Stimulated activated naive CD8-positive, alpha-beta T cell treated with anti-CD3 and anti-CD28 coated beads, Interleukin-15, Interleukin-2, amounts not matched to agents 100 ng/mL and 50 ng/mL, for 24 hours (primary cell): ENCODE measurements around the gene GIPC1.

Experiments
- H3K27ac Mint-ChIP-seq: one replicate; pipeline ENCODE4 v1.8.0; 2021; ENCODE audit warnings: mild to moderate bottlenecking, mixed read lengths
- H3K27me3 Mint-ChIP-seq: one replicate; pipeline ENCODE4 v1.8.0; 2021; ENCODE audit warnings: mixed read lengths
- H3K36me3 Mint-ChIP-seq: one replicate; pipeline ENCODE4 v1.8.0; 2021; ENCODE audit warnings: low read depth, mixed read lengths
- H3K4me1 Mint-ChIP-seq: one replicate; pipeline ENCODE4 v1.8.0; 2021; ENCODE audit warnings: low read depth, mixed read lengths
- H3K4me3 Mint-ChIP-seq: one replicate; pipeline ENCODE4 v1.8.0; 2021; ENCODE audit warnings: mild to moderate bottlenecking, mixed read lengths
- H3K9me3 Mint-ChIP-seq: one replicate; pipeline ENCODE4 v1.8.0; 2021; ENCODE audit warnings: mixed read lengths

GIPC1 gene

GRCh38 chr19:14528419-14529253 lies 32.7 kb upstream of the GIPC1 start:
- peaks cover 10% of the 10 kb centered on the region for H3K36me3 Mint-ChIP-seq
- peaks cover 42% of the 10 kb centered on the region for H3K4me1 Mint-ChIP-seq
- peak overlapping the region; percentile 96 for H3K27ac Mint-ChIP-seq
- H3K27me3 Mint-ChIP-seq = no peaks in the 10 kb centered on the region
- H3K4me3 Mint-ChIP-seq = peak overlapping the region; percentile 94
- H3K9me3 Mint-ChIP-seq = no peaks in the 10 kb centered on the region

- no peak overlapping the region for H3K4me3 Mint-ChIP-seq
- no peaks in the 10 kb centered on the region for H3K27me3 Mint-ChIP-seq
- no peak overlapping the region for H3K27ac Mint-ChIP-seq
- no peaks in the 10 kb centered on the region for H3K36me3 Mint-ChIP-seq
- H3K4me1 Mint-ChIP-seq = peaks cover 46% of the 10 kb centered on the region
- H3K9me3 Mint-ChIP-seq = no peaks in the 10 kb centered on the region
Observed at GRCh38 chr19:14526423-14526822, 30.5 kb upstream of the GIPC1 start.

- Mint-ChIP-seq H3K36me3 (no peaks in the 10 kb centered on the region), H3K4me3 (no peak overlapping the region), H3K27me3 (no peaks in the 10 kb centered on the region), H3K4me1 (peaks cover 43% of the 10 kb centered on the region), H3K27ac (no peak overlapping the region), H3K9me3 (no peaks in the 10 kb centered on the region)
Observed at GRCh38 chr19:14525729-14526128, 29.8 kb upstream of the GIPC1 start.

GRCh38 chr19:14520543-14520942 lies 24.6 kb upstream of the GIPC1 start:
- peaks cover 63% of the 10 kb centered on the region for H3K4me1 Mint-ChIP-seq
- no peak overlapping the region for H3K4me3 Mint-ChIP-seq
- peaks cover 19% of the 10 kb centered on the region for H3K36me3 Mint-ChIP-seq
- H3K27ac Mint-ChIP-seq = peak overlapping the region; percentile 92
- no peaks in the 10 kb centered on the region for H3K27me3 Mint-ChIP-seq
- no peaks in the 10 kb centered on the region for H3K9me3 Mint-ChIP-seq

- Mint-ChIP-seq H3K36me3 (peaks cover 25% of the 10 kb centered on the region), H3K27me3 (no peaks in the 10 kb centered on the region), H3K27ac (peak overlapping the region; percentile 92), H3K4me3 (peak overlapping the region; percentile 90), H3K4me1 (peaks cover 69% of the 10 kb centered on the region), H3K9me3 (no peaks in the 10 kb centered on the region)
Observed at GRCh38 chr19:14519860-14520407, 24.0 kb upstream of the GIPC1 start.

GRCh38 chr19:14519245-14519859 lies 23.4 kb upstream of the GIPC1 start:
- peaks cover 31% of the 10 kb centered on the region for H3K36me3 Mint-ChIP-seq
- no peaks in the 10 kb centered on the region for H3K27me3 Mint-ChIP-seq
- H3K9me3 Mint-ChIP-seq = no peaks in the 10 kb centered on the region
- peaks cover 75% of the 10 kb centered on the region for H3K4me1 Mint-ChIP-seq
- peak overlapping the region; percentile 92 for H3K27ac Mint-ChIP-seq
- H3K4me3 Mint-ChIP-seq = peak overlapping the region; percentile 90

GRCh38 chr19:14517840-14518505 lies 22.0 kb upstream of the GIPC1 start, which contains the start of gene DNAJB1:
Gene DNAJB1, minus strand, starts transcription at chr19:14518397. Its CDS starts 48 bp downstream, at chr19:14518349.
- no peaks in the 10 kb centered on the region for H3K9me3 Mint-ChIP-seq
- H3K4me1 Mint-ChIP-seq = peaks cover 66% of the 10 kb centered on the region
- H3K27me3 Mint-ChIP-seq = no peaks in the 10 kb centered on the region
- peak within 1 kb of the TSS; percentile 90 for H3K4me3 Mint-ChIP-seq
- peaks cover 39% of the 10 kb centered on the region for H3K36me3 Mint-ChIP-seq
- peak within 1 kb of the TSS; percentile 92 for H3K27ac Mint-ChIP-seq

GRCh38 chr19:14517446-14517839 lies 21.5 kb upstream of the GIPC1 start:
- H3K4me3 Mint-ChIP-seq = peak overlapping the region; percentile 90
- H3K27ac Mint-ChIP-seq = peak overlapping the region; percentile 90
- H3K27me3 Mint-ChIP-seq = no peaks in the 10 kb centered on the region
- peaks cover 39% of the 10 kb centered on the region for H3K36me3 Mint-ChIP-seq
- H3K9me3 Mint-ChIP-seq = no peaks in the 10 kb centered on the region
- H3K4me1 Mint-ChIP-seq = peaks cover 61% of the 10 kb centered on the region

GRCh38 chr19:14516746-14517438 lies 21.0 kb upstream of the GIPC1 start:
- Mint-ChIP-seq H3K4me3 (peak overlapping the region; percentile 90), H3K27ac (peak overlapping the region; percentile 90), H3K9me3 (no peaks in the 10 kb centered on the region), H3K4me1 (peaks cover 55% of the 10 kb centered on the region), H3K27me3 (no peaks in the 10 kb centered on the region), H3K36me3 (peaks cover 39% of the 10 kb centered on the region)

GRCh38 chr19:14516048-14516534 lies 20.2 kb upstream of the GIPC1 start:
- Mint-ChIP-seq H3K4me3 (peak overlapping the region; percentile 90), H3K4me1 (peaks cover 51% of the 10 kb centered on the region), H3K27me3 (no peaks in the 10 kb centered on the region), H3K27ac (peak overlapping the region; percentile 90), H3K9me3 (no peaks in the 10 kb centered on the region), H3K36me3 (peaks cover 39% of the 10 kb centered on the region)

- H3K4me3 Mint-ChIP-seq = peak overlapping the region; percentile 90
- H3K4me1 Mint-ChIP-seq = peaks cover 56% of the 10 kb centered on the region
- no peaks in the 10 kb centered on the region for H3K27me3 Mint-ChIP-seq
- H3K9me3 Mint-ChIP-seq = no peaks in the 10 kb centered on the region
- H3K27ac Mint-ChIP-seq = peak overlapping the region; percentile 90
- peaks cover 39% of the 10 kb centered on the region for H3K36me3 Mint-ChIP-seq
Observed at GRCh38 chr19:14515501-14516047, 19.6 kb upstream of the GIPC1 start.

- Mint-ChIP-seq H3K36me3 (peaks cover 39% of the 10 kb centered on the region), H3K9me3 (no peaks in the 10 kb centered on the region), H3K27ac (peak overlapping the region; percentile 43), H3K4me3 (peak overlapping the region; percentile 90), H3K4me1 (peaks cover 52% of the 10 kb centered on the region), H3K27me3 (no peaks in the 10 kb centered on the region)
Observed at GRCh38 chr19:14514215-14514863, 18.4 kb upstream of the GIPC1 start.

- Mint-ChIP-seq H3K27ac (no peak overlapping the region), H3K36me3 (peaks cover 39% of the 10 kb centered on the region), H3K9me3 (no peaks in the 10 kb centered on the region), H3K27me3 (no peaks in the 10 kb centered on the region), H3K4me1 (peaks cover 53% of the 10 kb centered on the region), H3K4me3 (no peak overlapping the region)
Observed at GRCh38 chr19:14512406-14512961, 16.6 kb upstream of the GIPC1 start.
